Right lobe of liver (tissue), 6 donors: ENCODE data around the gene AGRN. TPM values are rescaled to one million over a fixed set of nuclear protein-coding genes. Genes with fewer than 3 reads are reported as not detected.

Experiments used
- ATAC-seq, 4 donors: fragments of 200-7000 bp; cut with Tn5 transposase; one replicate each; pipeline ENCODE4 v1.9.1; 2020; ENCODE audit warnings: mild to moderate bottlenecking in 4 of 4, moderate library complexity in 4 of 4
- DNase-seq, 3 donors: peaks; one replicate each; pipeline ENCODE4 v3.0.0-alpha.2; 2020
- H3K27ac ChIP-seq, 3 donors: fragments of 200-600 bp; one replicate each; pipeline ENCODE4 v1.8.0; 2022
- H3K27me3 ChIP-seq, 2 donors: fragments of 200-600 bp; one replicate each; pipeline ENCODE4 v1.8.0; 2022
- H3K36me3 ChIP-seq, 4 donors: fragments of 200-600 bp; sonication (generic) in 1 of 4; one replicate each; pipeline versions ENCODE4 v1.5.1 to v1.8.0; 2017 to 2022; ENCODE audit warnings: control low read depth in 1 of 4
- H3K4me1 ChIP-seq, 4 donors: fragments of 200-600 bp; sonication (generic) in 1 of 4; one replicate each; pipeline versions ENCODE4 v1.5.1 to v1.8.0; 2017 to 2022; ENCODE audit warnings: control low read depth in 1 of 4
- H3K4me3 ChIP-seq, 3 donors: fragments of 200-600 bp; one replicate each; pipeline ENCODE4 v1.8.0; 2022
- H3K9me3 ChIP-seq, 4 donors: fragments of 200-600 bp; sonication (generic) in 1 of 4; one replicate each; pipeline versions ENCODE4 v1.5.1 to v1.8.0; 2017 to 2022; ENCODE audit warnings: control low read depth in 1 of 4
- POLR2A ChIP-seq: fragments of 450-650 bp; IDR thresholded peaks from one replicate; pipeline ENCODE4 v1.6.1; 2017; ENCODE audit warnings: antibody characterized with exemption, mild to moderate bottlenecking
- WGBS: methylation state at CpG from one replicate; pipeline ENCODE4 v1.1.6; 2018; ENCODE audit warnings: low coverage, low lambda C conversion rate; ENCODE audit not compliant: insufficient coverage; ENCODE audit errors: missing lambda C conversion rate; 5-methylcytosine and 5-hydroxymethylcytosine counted together
- intact Hi-C, 2 donors: fragments of 100-400 bp; cut with DNase I; formaldehyde crosslinking; loops; one replicate each; pipeline versions ENCODE4 v1.11.2 to v1.14.1; 2022
- total RNA-seq, 6 experiments: library from RNA; depleted of rRNA in 2 of 6; stranded (reverse); fragments of >200 nt in 2 of 6; fragmentation: NEBNext Ultra II Directional in 3 of 6; extraction: Animal tissue kit (Norgen Biotek cat#: 25700) in 3 of 6; gene quantifications; one replicate each; pipeline versions ENCODE4 v1.1.0 to v1.2.4, GENCODE V29; 2016 to 2023
- TF ChIP-seq, protein P1 (sequence below), 4 donors: fragments of 200-600 bp in 3 of 4; fragments of 450-650 bp in 1 of 4; IDR thresholded peaks; one replicate each; pipeline versions ENCODE4 v1.5.1 to v1.8.0; 2016 to 2022; ENCODE audit warnings: antibody characterized with exemption in 4 of 4, mild to moderate bottlenecking in 2 of 4
- donor health status: DM: no; HTN: yes; CAD: no.
- donor health status: DM: no; HTN: no; CAD: no.
- donor health status: DM: no; HTN: no; CAD: no.
- donor health status: DM: no; HTN: yes; CAD: no.
- donor health status: DM: no; HTN: yes; CAD: no.

AGRN gene
- total RNA-seq, 6 experiments from 2014 or later: 14.2 to 44.5 (median 35.2) TPM

DNA sequence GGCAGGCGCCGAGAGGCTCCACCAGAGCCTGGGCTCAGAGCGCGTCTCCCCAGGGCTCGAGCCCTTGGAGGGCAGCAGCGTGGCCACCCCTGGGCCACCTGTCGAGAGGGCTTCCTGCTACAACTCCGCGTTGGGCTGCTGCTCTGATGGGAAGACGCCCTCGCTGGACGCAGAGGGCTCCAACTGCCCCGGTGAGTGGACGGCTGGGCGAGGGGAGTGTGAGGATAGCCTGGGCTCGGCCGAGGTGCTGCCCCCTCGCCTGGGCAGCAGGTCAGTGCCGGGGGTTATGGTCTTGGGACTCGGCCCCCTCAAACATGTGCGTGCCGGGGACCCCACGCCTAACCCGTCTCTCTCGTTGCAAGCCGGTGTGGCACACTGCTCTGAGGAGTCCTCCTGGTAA lies 26.8 kb downstream of the AGRN start:
- ATAC-seq (no peak), DNase-seq (no peak)
- no peaks in the 10 kb centered on the region for H3K9me3 ChIP-seq
- no CpG with 5 or more reads among the region's 26 CpGs for WGBS
- intact Hi-C loops: no loop called here
- no peaks in the 10 kb centered on the region for H3K27me3 ChIP-seq
- H3K27ac ChIP-seq: no peak overlapping the region
- TF ChIP-seq POLR2A: no peak
- TF ChIP-seq, protein P1, sequence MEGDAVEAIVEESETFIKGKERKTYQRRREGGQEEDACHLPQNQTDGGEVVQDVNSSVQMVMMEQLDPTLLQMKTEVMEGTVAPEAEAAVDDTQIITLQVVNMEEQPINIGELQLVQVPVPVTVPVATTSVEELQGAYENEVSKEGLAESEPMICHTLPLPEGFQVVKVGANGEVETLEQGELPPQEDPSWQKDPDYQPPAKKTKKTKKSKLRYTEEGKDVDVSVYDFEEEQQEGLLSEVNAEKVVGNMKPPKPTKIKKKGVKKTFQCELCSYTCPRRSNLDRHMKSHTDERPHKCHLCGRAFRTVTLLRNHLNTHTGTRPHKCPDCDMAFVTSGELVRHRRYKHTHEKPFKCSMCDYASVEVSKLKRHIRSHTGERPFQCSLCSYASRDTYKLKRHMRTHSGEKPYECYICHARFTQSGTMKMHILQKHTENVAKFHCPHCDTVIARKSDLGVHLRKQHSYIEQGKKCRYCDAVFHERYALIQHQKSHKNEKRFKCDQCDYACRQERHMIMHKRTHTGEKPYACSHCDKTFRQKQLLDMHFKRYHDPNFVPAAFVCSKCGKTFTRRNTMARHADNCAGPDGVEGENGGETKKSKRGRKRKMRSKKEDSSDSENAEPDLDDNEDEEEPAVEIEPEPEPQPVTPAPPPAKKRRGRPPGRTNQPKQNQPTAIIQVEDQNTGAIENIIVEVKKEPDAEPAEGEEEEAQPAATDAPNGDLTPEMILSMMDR (IDR thresholded peaks at IDR 0.05): no peak
- H3K4me1 ChIP-seq: no peaks in the 10 kb centered on the region
- H3K36me3 ChIP-seq: peaks cover 0 to 2% (median 0%) of the 10 kb centered on the region in 4 donors
- H3K4me3 ChIP-seq: no peak overlapping the region

- H3K27ac ChIP-seq: no peak overlapping the region
- no peak overlapping the region for H3K4me3 ChIP-seq
- no peaks in the 10 kb centered on the region for H3K9me3 ChIP-seq
- peaks cover 0 to 2% (median 0%) of the 10 kb centered on the region in 4 donors for H3K36me3 ChIP-seq
- DNase-seq (no peak), ATAC-seq (no peak)
- WGBS: 89% methylated on average over 4 of the region's 19 CpGs
- intact Hi-C loops: no loop called here
- no peaks in the 10 kb centered on the region for H3K4me1 ChIP-seq
- H3K27me3 ChIP-seq: no peaks in the 10 kb centered on the region
- TF ChIP-seq, protein P1 (IDR thresholded peaks at IDR 0.05): no peak
- TF ChIP-seq POLR2A: no peak
These were observed 27.5 kb downstream of the AGRN start for GRCh38 chr1:1047407-1047806.

GRCh38 chr1:1047963-1048362 lies 28.0 kb downstream of the AGRN start:
- WGBS: 89% methylated on average over 9 of the region's 25 CpGs
- Histone ChIP-seq H3K36me3 (peaks cover 0 to 2% (median 0%) of the 10 kb centered on the region in 4 donors), H3K27me3 (no peaks in the 10 kb centered on the region), H3K4me3 (no peak overlapping the region), H3K27ac (no peak overlapping the region), H3K9me3 (no peaks in the 10 kb centered on the region), H3K4me1 (no peaks in the 10 kb centered on the region)
- TF ChIP-seq POLR2A: no peak
- TF ChIP-seq, protein P1 (IDR thresholded peaks at IDR 0.05): no peak
- ATAC-seq: no peak
- intact Hi-C loops: no loop called here
- DNase-seq: no peak

GRCh38 chr1:1048765-1049164 lies 28.8 kb downstream of the AGRN start:
- no peak for TF ChIP-seq POLR2A
- TF ChIP-seq, protein P1 (IDR thresholded peaks at IDR 0.05): no peak
- ATAC-seq: no peak

More at GRCh38 chr1:1048765-1049164, 28.8 kb downstream of the AGRN start:
- Histone ChIP-seq H3K4me1 (no peaks in the 10 kb centered on the region), H3K27ac (no peak overlapping the region), H3K4me3 (no peak overlapping the region), H3K27me3 (no peaks in the 10 kb centered on the region), H3K9me3 (no peaks in the 10 kb centered on the region), H3K36me3 (peaks cover 0 to 2% (median 0%) of the 10 kb centered on the region in 4 donors)
- DNase-seq: no peak
- intact Hi-C loops: no loop called here
- WGBS: 95% methylated on average over 14 of the region's 28 CpGs
